ENCODE data around the gene NAGLU. TPM values are rescaled to one million over a fixed set of nuclear protein-coding genes. Genes with fewer than 3 reads are reported as not detected.

Gene NAGLU
- total RNA-seq (2014; rRNA removed; shearing (Covaris generic)): 16.2 and 26.8 TPM in 2 replicates

GRCh38 chr17:42536048-42536371 lies at the start of gene NAGLU:
NAGLU (plus strand) TSS chr17:42536241; CDS start chr17:42536273, 32 bp downstream.
- Histone ChIP-seq H3K4me3 (peak within 1 kb of the TSS; percentile 92), H3K27ac (peak within 1 kb of the TSS; percentile 46), H3K4me1 (replicated peaks) (peaks cover 36% of the 10 kb centered on the region), H3K36me3 (peaks cover 26% of the 10 kb centered on the region), H3K27me3 (replicated peaks) (no peaks in the 10 kb centered on the region), H3K9me3 (replicated peaks) (no peaks in the 10 kb centered on the region)
- peak; percentile 80 to 94 for DNase-seq (ENCODE audit: low read depth in 1 of 2, low spot score in 2 of 2)

- peaks cover 78% of the 10 kb centered on the region for H3K36me3 ChIP-seq
- H3K27me3 ChIP-seq (replicated peaks): no peaks in the 10 kb centered on the region
- H3K4me3 ChIP-seq: no peak overlapping the region
- no peak overlapping the region for H3K27ac ChIP-seq
- H3K4me1 ChIP-seq (replicated peaks): no peaks in the 10 kb centered on the region
- DNase-seq (ENCODE audit: low read depth in 1 of 2, low spot score in 2 of 2): no peak
- H3K9me3 ChIP-seq (replicated peaks): no peaks in the 10 kb centered on the region
Measured at GRCh38 chr17:42488032-42488431, 48.0 kb upstream of the NAGLU start.

DNA sequence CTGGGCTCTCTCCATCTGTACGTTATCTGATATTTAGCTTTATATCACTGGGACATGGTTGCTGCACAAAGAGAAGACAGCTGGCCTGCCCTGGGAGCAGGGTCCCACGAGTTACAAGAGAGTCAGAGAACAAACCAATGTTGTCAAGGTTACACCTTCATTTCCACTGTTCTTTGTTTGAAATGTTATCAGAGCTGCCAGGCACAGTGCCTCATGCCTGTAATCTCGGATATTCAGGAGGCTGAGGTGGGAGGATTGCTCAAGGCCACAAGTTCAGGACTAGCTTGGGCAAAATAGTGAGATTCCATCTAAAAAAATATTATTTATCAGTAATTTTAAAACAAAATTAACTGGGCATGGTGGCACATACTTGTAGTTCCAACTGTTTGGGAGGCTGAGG lies 42.7 kb upstream of the NAGLU start:
- Histone ChIP-seq H3K4me3 (no peak overlapping the region), H3K9me3 (replicated peaks) (no peaks in the 10 kb centered on the region), H3K36me3 (peaks cover 61% of the 10 kb centered on the region), H3K27me3 (replicated peaks) (no peaks in the 10 kb centered on the region), H3K4me1 (replicated peaks) (no peaks in the 10 kb centered on the region), H3K27ac (no peak overlapping the region)
- DNase-seq (ENCODE audit: low read depth in 1 of 2, low spot score in 2 of 2): no peak

GRCh38 chr17:42494673-42495072 lies 41.4 kb upstream of the NAGLU start:
- Histone ChIP-seq H3K4me3 (no peak overlapping the region), H3K9me3 (replicated peaks) (no peaks in the 10 kb centered on the region), H3K27me3 (replicated peaks) (no peaks in the 10 kb centered on the region), H3K4me1 (replicated peaks) (no peaks in the 10 kb centered on the region), H3K27ac (no peak overlapping the region), H3K36me3 (peaks cover 60% of the 10 kb centered on the region)
- DNase-seq (ENCODE audit: low read depth in 1 of 2, low spot score in 2 of 2): no peak

DNA sequence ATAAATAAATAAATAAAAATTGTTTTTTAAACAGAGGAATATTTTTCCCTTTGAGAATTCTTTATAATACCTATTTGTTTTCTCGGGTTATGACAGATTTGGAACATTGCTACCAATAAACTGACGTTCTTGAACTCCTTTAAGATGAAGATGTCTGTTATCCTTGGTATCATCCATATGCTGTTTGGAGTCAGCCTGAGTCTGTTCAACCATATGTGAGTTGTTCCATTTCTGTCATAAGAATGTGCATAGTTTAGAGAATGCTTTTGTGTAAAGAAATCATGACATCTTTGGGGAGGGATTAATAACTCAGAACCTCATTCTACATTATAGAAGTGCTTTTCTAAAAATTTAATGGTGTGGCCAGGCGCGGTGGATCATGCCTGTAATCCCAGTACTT lies 37.2 kb upstream of the NAGLU start:
- H3K4me1 ChIP-seq (replicated peaks): no peaks in the 10 kb centered on the region
- no peak overlapping the region for H3K4me3 ChIP-seq
- no peak overlapping the region for H3K27ac ChIP-seq
- no peak for DNase-seq (ENCODE audit: low read depth in 1 of 2, low spot score in 2 of 2)
- H3K36me3 ChIP-seq: peaks cover 63% of the 10 kb centered on the region
- H3K27me3 ChIP-seq (replicated peaks): no peaks in the 10 kb centered on the region
- no peaks in the 10 kb centered on the region for H3K9me3 ChIP-seq (replicated peaks)

- Histone ChIP-seq H3K4me3 (no peak overlapping the region), H3K4me1 (replicated peaks) (no peaks in the 10 kb centered on the region), H3K27me3 (replicated peaks) (no peaks in the 10 kb centered on the region), H3K36me3 (peaks cover 56% of the 10 kb centered on the region), H3K9me3 (replicated peaks) (no peaks in the 10 kb centered on the region), H3K27ac (no peak overlapping the region)
- no peak for DNase-seq (ENCODE audit: low read depth in 1 of 2, low spot score in 2 of 2)
Measured at GRCh38 chr17:42502091-42502490, 34.0 kb upstream of the NAGLU start.

GRCh38 chr17:42502926-42503325 lies 33.1 kb upstream of the NAGLU start:
- DNase-seq (ENCODE audit: low read depth in 1 of 2, low spot score in 2 of 2): no peak
- Histone ChIP-seq H3K27ac (no peak overlapping the region), H3K36me3 (peaks cover 60% of the 10 kb centered on the region), H3K4me3 (no peak overlapping the region), H3K9me3 (replicated peaks) (no peaks in the 10 kb centered on the region), H3K27me3 (replicated peaks) (no peaks in the 10 kb centered on the region), H3K4me1 (replicated peaks) (no peaks in the 10 kb centered on the region)

DNA sequence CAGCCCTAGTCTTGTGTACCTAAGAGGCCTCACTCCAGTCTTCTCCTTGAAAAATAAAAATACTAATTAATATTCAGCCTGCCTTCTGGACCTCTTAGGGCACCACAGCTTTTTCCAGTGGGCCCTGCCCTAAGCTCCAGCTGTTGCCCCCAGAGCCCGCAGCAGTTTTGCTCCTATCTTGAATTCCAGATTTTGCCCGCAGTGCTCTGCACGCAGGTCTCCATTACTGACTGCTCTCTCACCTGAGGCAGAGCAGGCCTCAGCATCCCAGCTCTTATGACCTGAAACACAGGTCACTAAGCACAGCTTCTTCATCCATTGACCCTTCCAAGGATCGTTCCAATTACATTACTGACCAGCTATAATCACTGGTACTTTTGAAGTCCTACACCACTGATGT lies 28.4 kb upstream of the NAGLU start:
- Histone ChIP-seq H3K27me3 (replicated peaks) (no peaks in the 10 kb centered on the region), H3K9me3 (replicated peaks) (no peaks in the 10 kb centered on the region), H3K4me1 (replicated peaks) (peaks cover 8% of the 10 kb centered on the region), H3K4me3 (no peak overlapping the region), H3K27ac (no peak overlapping the region), H3K36me3 (peaks cover 51% of the 10 kb centered on the region)
- no peak for DNase-seq (ENCODE audit: low read depth in 1 of 2, low spot score in 2 of 2)

GRCh38 chr17:42508426-42509165 lies 27.4 kb upstream of the NAGLU start:
- no peak for DNase-seq (ENCODE audit: low read depth in 1 of 2, low spot score in 2 of 2)
- Histone ChIP-seq H3K4me1 (replicated peaks) (peaks cover 17% of the 10 kb centered on the region), H3K4me3 (no peak overlapping the region), H3K27me3 (replicated peaks) (no peaks in the 10 kb centered on the region), H3K9me3 (replicated peaks) (no peaks in the 10 kb centered on the region), H3K27ac (no peak overlapping the region), H3K36me3 (peaks cover 43% of the 10 kb centered on the region)

DNA sequence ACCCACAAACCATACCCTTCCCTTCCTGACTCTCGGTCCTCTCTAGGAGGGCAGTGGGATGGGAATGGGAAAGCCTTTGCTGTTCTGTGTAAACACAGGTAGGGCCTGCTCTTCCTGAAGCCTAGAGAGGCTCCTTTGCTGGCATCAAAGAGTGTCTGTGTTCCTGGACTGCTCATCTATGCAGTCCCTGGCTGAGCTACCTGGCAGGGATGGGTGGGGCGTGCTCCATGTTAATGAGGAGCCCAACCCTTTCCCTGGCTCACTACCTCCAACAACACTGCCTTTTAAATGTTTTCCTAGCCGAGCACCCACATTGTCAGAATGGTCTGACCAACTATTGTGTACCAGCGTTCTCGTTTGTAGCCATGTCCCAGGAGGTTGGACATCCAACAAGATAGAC lies 26.6 kb upstream of the NAGLU start:
- H3K4me1 ChIP-seq (replicated peaks): peaks cover 18% of the 10 kb centered on the region
- no peak overlapping the region for H3K4me3 ChIP-seq
- DNase-seq (ENCODE audit: low read depth in 1 of 2, low spot score in 2 of 2): no peak
- H3K36me3 ChIP-seq: peaks cover 44% of the 10 kb centered on the region
- H3K27me3 ChIP-seq (replicated peaks): no peaks in the 10 kb centered on the region
- H3K27ac ChIP-seq: no peak overlapping the region
- no peaks in the 10 kb centered on the region for H3K9me3 ChIP-seq (replicated peaks)

- no peak overlapping the region for H3K4me3 ChIP-seq
- peaks cover 45% of the 10 kb centered on the region for H3K36me3 ChIP-seq
- no peak for DNase-seq (ENCODE audit: low read depth in 1 of 2, low spot score in 2 of 2)
- H3K27ac ChIP-seq: no peak overlapping the region
- H3K9me3 ChIP-seq (replicated peaks): no peaks in the 10 kb centered on the region
- peaks cover 18% of the 10 kb centered on the region for H3K4me1 ChIP-seq (replicated peaks)
- H3K27me3 ChIP-seq (replicated peaks): no peaks in the 10 kb centered on the region
Measured at GRCh38 chr17:42509841-42510240, 26.2 kb upstream of the NAGLU start.

DNA sequence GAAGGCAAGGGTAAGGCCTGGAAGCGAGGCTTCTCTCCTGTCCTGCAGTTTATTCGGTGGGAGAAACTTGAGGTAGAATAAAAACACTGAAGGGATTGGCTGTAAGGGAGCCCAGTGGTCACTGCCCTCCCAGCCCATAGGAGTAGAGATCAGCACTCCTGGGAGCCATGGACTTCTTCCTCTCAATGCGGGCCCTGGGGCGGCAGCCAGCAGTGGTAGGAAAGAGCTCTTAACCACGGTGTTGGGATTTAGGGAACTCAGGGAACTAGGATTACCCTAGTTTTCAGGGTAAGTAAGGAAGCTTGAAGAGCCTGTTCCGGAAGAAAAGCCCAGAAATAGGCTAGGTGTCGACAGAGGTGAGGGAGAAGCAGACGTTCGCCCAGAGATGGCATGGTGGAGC lies 23.8 kb upstream of the NAGLU start:
- Histone ChIP-seq H3K27me3 (replicated peaks) (no peaks in the 10 kb centered on the region), H3K27ac (no peak overlapping the region), H3K4me3 (no peak overlapping the region), H3K4me1 (replicated peaks) (peaks cover 20% of the 10 kb centered on the region), H3K9me3 (replicated peaks) (no peaks in the 10 kb centered on the region), H3K36me3 (peaks cover 38% of the 10 kb centered on the region)
- no peak for DNase-seq (ENCODE audit: low read depth in 1 of 2, low spot score in 2 of 2)

GRCh38 chr17:42512733-42513251 lies 23.2 kb upstream of the NAGLU start:
- DNase-seq (ENCODE audit: low read depth in 1 of 2, low spot score in 2 of 2): no peak
- Histone ChIP-seq H3K27ac (no peak overlapping the region; the same call in 1 of the 2 replicates), H3K4me3 (no peak overlapping the region), H3K9me3 (replicated peaks) (no peaks in the 10 kb centered on the region), H3K27me3 (replicated peaks) (no peaks in the 10 kb centered on the region), H3K36me3 (peaks cover 38% of the 10 kb centered on the region), H3K4me1 (replicated peaks) (peaks cover 26% of the 10 kb centered on the region)

DNA sequence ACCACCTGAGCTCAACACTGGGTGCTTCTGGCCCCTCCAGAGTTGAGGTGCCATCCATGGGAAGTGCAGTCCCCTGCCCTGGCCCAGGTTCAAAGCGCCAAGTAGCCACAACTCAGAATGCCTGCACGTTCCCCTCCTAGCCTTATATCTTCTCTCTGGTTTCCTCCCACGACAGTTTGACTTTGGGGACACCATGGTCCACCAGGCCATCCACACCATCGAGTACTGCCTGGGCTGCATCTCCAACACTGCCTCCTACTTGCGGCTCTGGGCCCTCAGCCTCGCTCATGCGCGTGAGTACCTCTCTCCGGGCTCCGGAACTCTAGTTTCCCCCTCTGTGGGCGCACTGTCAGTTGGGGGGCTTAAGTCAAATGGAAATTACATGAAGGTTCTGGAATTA lies 22.4 kb upstream of the NAGLU start:
- peaks cover 30% of the 10 kb centered on the region for H3K36me3 ChIP-seq
- H3K9me3 ChIP-seq (replicated peaks): no peaks in the 10 kb centered on the region
- H3K27me3 ChIP-seq (replicated peaks): no peaks in the 10 kb centered on the region
- H3K4me3 ChIP-seq: no peak overlapping the region
- no peak overlapping the region for H3K27ac ChIP-seq
- H3K4me1 ChIP-seq (replicated peaks): peaks cover 35% of the 10 kb centered on the region
- DNase-seq (ENCODE audit: low read depth in 1 of 2, low spot score in 2 of 2): no peak

GRCh38 chr17:42514279-42514678 lies 21.8 kb upstream of the NAGLU start:
- Histone ChIP-seq H3K4me1 (replicated peaks) (peaks cover 41% of the 10 kb centered on the region), H3K27ac (no peak overlapping the region), H3K9me3 (replicated peaks) (no peaks in the 10 kb centered on the region), H3K4me3 (no peak overlapping the region), H3K36me3 (peaks cover 25% of the 10 kb centered on the region), H3K27me3 (replicated peaks) (no peaks in the 10 kb centered on the region)
- DNase-seq (ENCODE audit: low read depth in 1 of 2, low spot score in 2 of 2): no peak

Data from SJSA1 (cell line).